CD14-positive monocyte (primary cell): Measurements from ENCODE around the gene ALDH2. TPM values are rescaled to one million over a fixed set of nuclear protein-coding genes. Genes with fewer than 3 reads are reported as not detected.
A peak's percentile ranks its signal among the peaks of the same experiment; 100 is the strongest.

Source experiments
- DNase-seq, 3 donors: peaks; one replicate each; pipeline ENCODE4 v3.0.0-alpha.2; 2011 to 2022
- H2AFZ ChIP-seq: 2 replicates; pipeline ENCODE4 v1.6.0; 2012; ENCODE audit warnings: mild to moderate bottlenecking, low read depth, low read length, inconsistent platforms; ENCODE audit not compliant: insufficient read depth, poor library complexity, severe bottlenecking
- H3K27ac ChIP-seq, 2 donors: 1 replicate in 1 of 2; 2 replicates in 1 of 2; pipeline ENCODE4 v1.5.1; 2012 to 2013; ENCODE audit warnings: low read length in 2 of 2, control low read depth in 1 of 2, inconsistent platforms in 1 of 2, low read depth in 1 of 2, mild to moderate bottlenecking in 1 of 2
- H3K27me3 ChIP-seq, 2 donors: one replicate each; pipeline versions ENCODE4 v1.6.0 to v1.6.1; 2011 to 2013; ENCODE audit warnings: low read length in 2 of 2; ENCODE audit not compliant: control insufficient read depth in 2 of 2, insufficient read depth in 2 of 2
- H3K36me3 ChIP-seq, 2 donors: replicated peaks in 1 of 2; 1 replicate in 1 of 2; 2 replicates in 1 of 2; pipeline versions ENCODE4 v1.5.1 to v1.6.1; 2012 to 2013; ENCODE audit warnings: low read length in 2 of 2, control low read depth in 1 of 2, inconsistent platforms in 1 of 2, mild to moderate bottlenecking in 1 of 2; ENCODE audit not compliant: insufficient read depth in 2 of 2, control insufficient read depth in 1 of 2
- H3K4me1 ChIP-seq, 2 donors: 1 replicate in 1 of 2; 2 replicates in 1 of 2; pipeline versions ENCODE4 v1.5.1 to v1.6.1; 2012 to 2013; ENCODE audit warnings: low read length in 2 of 2, control low read depth in 1 of 2, inconsistent platforms in 1 of 2, mild to moderate bottlenecking in 1 of 2, moderate library complexity in 1 of 2; ENCODE audit not compliant: insufficient read depth in 2 of 2, control insufficient read depth in 1 of 2
- H3K4me2 ChIP-seq: replicated peaks from 2 replicates; pipeline ENCODE3; 2012; ENCODE audit warnings: low read length, moderate library complexity, mild to moderate bottlenecking; ENCODE audit not compliant: poor library complexity, severe bottlenecking; ENCODE audit errors: extremely low read depth
- H3K4me3 ChIP-seq, 3 experiments: fragments of 200-600 bp in 1 of 3; sonication (generic) in 1 of 3; replicated peaks in 1 of 3; 1 replicate in 2 of 3; 2 replicates in 1 of 3; pipeline ENCODE4 v1.5.1; 2011 to 2013; ENCODE audit warnings: low read length in 3 of 3, mild to moderate bottlenecking in 3 of 3, control low read depth in 2 of 3, low read depth in 2 of 3, inconsistent platforms in 1 of 3, moderate library complexity in 1 of 3
- H3K79me2 ChIP-seq: 2 replicates; pipeline ENCODE4 v1.6.0; 2012; ENCODE audit warnings: mild to moderate bottlenecking, control low read depth, inconsistent platforms, low read length, moderate library complexity; ENCODE audit not compliant: insufficient read depth
- H3K9ac ChIP-seq: 2 replicates; pipeline ENCODE4 v1.6.0; 2017; ENCODE audit warnings: low read length, mild to moderate bottlenecking; ENCODE audit not compliant: insufficient read depth, poor library complexity, severe bottlenecking
- H3K9me3 ChIP-seq, 2 donors: replicated peaks in 1 of 2; 1 replicate in 1 of 2; 2 replicates in 1 of 2; pipeline versions ENCODE4 v1.5.1 to v1.6.1; 2012 to 2013; ENCODE audit warnings: low read length in 2 of 2, control low read depth in 1 of 2; ENCODE audit not compliant: control insufficient read depth in 1 of 2, insufficient read depth in 1 of 2
- H4K20me1 ChIP-seq: 2 replicates; pipeline ENCODE4 v1.6.0; 2012; ENCODE audit warnings: mild to moderate bottlenecking, low read length, control low read depth, moderate library complexity; ENCODE audit not compliant: insufficient read depth
- H3K27ac Mint-ChIP-seq, 7 donors: one replicate each; pipeline ENCODE4 v1.8.0; 2020; ENCODE audit warnings: mild to moderate bottlenecking in 7 of 7, mixed read lengths in 7 of 7, moderate library complexity in 6 of 7, inconsistent platforms in 2 of 7
- H3K27me3 Mint-ChIP-seq, 3 donors: one replicate each; pipeline ENCODE4 v1.8.0; 2021 to 2022; ENCODE audit warnings: low read depth in 3 of 3, mild to moderate bottlenecking in 3 of 3, mixed read lengths in 3 of 3, moderate library complexity in 3 of 3, inconsistent platforms in 1 of 3
- H3K36me3 Mint-ChIP-seq, 2 donors: one replicate each; pipeline ENCODE4 v1.8.0; 2020; ENCODE audit warnings: mixed read lengths in 2 of 2, inconsistent platforms in 1 of 2, mild to moderate bottlenecking in 1 of 2
- H3K4me1 Mint-ChIP-seq: one replicate; pipeline ENCODE4 v1.8.0; 2020; ENCODE audit warnings: mild to moderate bottlenecking, mixed read lengths
- H3K4me3 Mint-ChIP-seq, 2 donors: one replicate each; pipeline ENCODE4 v1.8.0; 2020; ENCODE audit warnings: mild to moderate bottlenecking in 2 of 2, mixed read lengths in 2 of 2, moderate library complexity in 1 of 2
- H3K9me3 Mint-ChIP-seq, 7 donors: one replicate each; pipeline ENCODE4 v1.8.0; 2020 to 2022; ENCODE audit warnings: mixed read lengths in 7 of 7, mild to moderate bottlenecking in 6 of 7, moderate library complexity in 6 of 7, inconsistent platforms in 2 of 7
- CTCF ChIP-seq: fragments of 200-600 bp; IDR thresholded peaks from one replicate; pipeline ENCODE4 v1.8.0; 2022; ENCODE audit warnings: antibody characterized with exemption, mild to moderate bottlenecking
- WGBS: methylation state at CpG from one replicate; pipeline ENCODE4 v1.1.5; 2013; ENCODE audit warnings: missing lambda C conversion rate; ENCODE audit not compliant: insufficient coverage; 5-methylcytosine and 5-hydroxymethylcytosine counted together
- intact Hi-C, 2 donors: fragments of 100-400 bp; cut with micrococcal nuclease; formaldehyde crosslinking; loops; one replicate each; pipeline versions ENCODE4 v1.15.0 to v1.15.1; 2023
- polyA plus RNA-seq, 3 donors: library from polyadenylated mRNA; depleted of rRNA in 1 of 3; unstranded in 2 of 3; stranded (reverse) in 1 of 3; fragments of 300-500 nt in 2 of 3; fragments of >200 nt in 1 of 3; fragmentation: Illumina TruSeq in 2 of 3; gene quantifications; 1 replicate in 2 of 3; 2 replicates in 1 of 3; pipeline ENCODE4 v1.2.3, GENCODE V29; 2012 to 2021

Gene ALDH2
- polyA plus RNA-seq, 3 donors: 272 to 404 (median 384) TPM

GRCh38 chr12:111792856-111793235, 26.1 kb downstream of the ALDH2 start:
- H3K9me3 ChIP-seq: no peaks in the 10 kb centered on the region
- H3K36me3 ChIP-seq: peaks cover 87 to 99% of the 10 kb centered on the region in 2 donors
- no peaks in the 10 kb centered on the region for H3K4me1 ChIP-seq
- no peak overlapping the region for H3K9ac ChIP-seq
- peaks cover 4% of the 10 kb centered on the region for H3K4me1 Mint-ChIP-seq
- DNase-seq: no peak
- TF ChIP-seq CTCF: no peak
- no CpG with 5 or more reads among the region's 3 CpGs for WGBS
- H3K4me3 Mint-ChIP-seq: no peak overlapping the region
- no peaks in the 10 kb centered on the region for H3K79me2 ChIP-seq
- no peaks in the 10 kb centered on the region for H3K9me3 Mint-ChIP-seq
- peaks cover 61% of the 10 kb centered on the region for H4K20me1 ChIP-seq
- peaks cover 79 to 98% of the 10 kb centered on the region in 2 donors for H3K36me3 Mint-ChIP-seq
- H3K27me3 Mint-ChIP-seq: peaks cover 0 to 2% (median 2%) of the 10 kb centered on the region in 3 donors
- no peak overlapping the region for H3K27ac ChIP-seq
- no peak overlapping the region for H3K4me3 ChIP-seq
- no peaks in the 10 kb centered on the region for H3K27me3 ChIP-seq
- H2AFZ ChIP-seq: no peak overlapping the region
- peak overlapping the region in 1 of 7 donors; percentile 68 for H3K27ac Mint-ChIP-seq
- no peak overlapping the region for H3K4me2 ChIP-seq
- intact Hi-C loops: no loop called here

- Mint-ChIP-seq H3K27me3 (peaks cover 0 to 2% (median 2%) of the 10 kb centered on the region in 3 donors), H3K27ac (peak overlapping the region in 4 of 7 donors; percentile 5 to 54 (median 48)), H3K36me3 (peaks cover 66 to 93% of the 10 kb centered on the region in 2 donors), H3K4me1 (no peaks in the 10 kb centered on the region), H3K4me3 (peak overlapping the region in 1 of 2 donors; percentile 45), H3K9me3 (no peaks in the 10 kb centered on the region)
- Histone ChIP-seq H3K4me3 (no peak overlapping the region), H3K9ac (no peak overlapping the region), H3K36me3 (peaks cover 79 to 92% of the 10 kb centered on the region in 2 donors), H3K9me3 (no peaks in the 10 kb centered on the region), H3K27me3 (no peaks in the 10 kb centered on the region), H3K4me1 (no peaks in the 10 kb centered on the region), H4K20me1 (peaks cover 35% of the 10 kb centered on the region), H3K27ac (peak overlapping the region in 1 of 2 donors; percentile 36), H2AFZ (no peak overlapping the region), H3K4me2 (no peak overlapping the region), H3K79me2 (no peaks in the 10 kb centered on the region)
- 100% methylated on average over 4 of the region's 4 CpGs for WGBS
- TF ChIP-seq CTCF: no peak
- DNase-seq: no peak
- intact Hi-C loops: no loop called here
Observed at GRCh38 chr12:111798182-111798581, 31.4 kb downstream of the ALDH2 start.
